ENCODE measurements around the gene GCNT2.

DNA sequence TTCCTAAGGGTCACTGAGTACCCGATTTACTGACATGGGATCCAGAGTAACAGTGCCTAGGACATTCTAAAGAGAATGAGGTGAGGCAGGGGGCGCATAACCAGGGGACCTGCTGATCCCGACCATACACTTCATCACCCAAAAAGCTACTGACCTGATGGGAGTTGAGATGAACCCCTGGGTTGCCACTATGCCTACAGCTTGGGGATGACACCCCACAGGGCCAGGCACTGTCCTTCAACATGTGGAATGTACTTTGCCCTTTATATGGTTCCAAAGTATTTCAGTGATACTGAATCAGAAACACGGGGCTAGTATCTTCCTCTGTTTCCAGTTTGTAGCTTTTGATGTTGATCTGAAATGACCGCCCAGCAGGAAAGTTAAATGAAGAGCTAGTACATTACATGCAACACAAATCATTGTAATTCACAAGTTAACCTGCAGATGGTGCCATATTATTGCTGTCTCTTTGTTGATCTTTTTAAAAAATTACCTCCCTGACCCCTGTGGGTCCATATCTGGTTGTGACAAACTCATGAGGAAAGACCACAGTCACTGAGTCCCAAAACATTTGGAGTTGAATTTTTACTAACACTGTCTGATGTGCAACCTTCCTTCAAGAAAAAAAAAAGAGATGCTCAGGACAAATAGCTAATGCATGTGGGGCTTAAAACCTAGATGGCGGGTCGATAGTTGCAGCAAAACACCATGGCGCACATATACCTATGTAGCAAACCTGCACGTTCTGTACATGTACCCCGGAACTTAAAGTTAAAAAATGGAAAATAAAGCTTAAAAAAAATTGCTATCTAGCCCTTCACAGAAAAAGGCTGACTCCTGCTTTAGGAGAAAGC is 42.7 kb upstream of the GCNT2 start:
- no peak for TF ChIP-seq POLR2AphosphoS5 (IDR thresholded peaks at IDR 0.05; ENCODE audit: borderline replicate concordance, low read depth, low read length)
- no peak for TF ChIP-seq FOXP2 (optimal IDR thresholded peaks at IDR 0.05; ENCODE audit: control extremely low read depth, extremely low read length, insufficient read depth)
- TF ChIP-seq EZH2 (IDR thresholded peaks at IDR 0.05): no peak
